ENCODE results near the gene SLC7A5. TPM values are rescaled to one million over a fixed set of nuclear protein-coding genes. Genes with fewer than 3 reads are reported as not detected.
"Not testable (repeated sequence)": the region's sequence is repeated elsewhere in the genome, so short reads cannot be mapped to it uniquely, and the experiment has no call there.

SLC7A5 gene
- total RNA-seq, 1 donor from 2014 or later, result 271 TPM

DNA sequence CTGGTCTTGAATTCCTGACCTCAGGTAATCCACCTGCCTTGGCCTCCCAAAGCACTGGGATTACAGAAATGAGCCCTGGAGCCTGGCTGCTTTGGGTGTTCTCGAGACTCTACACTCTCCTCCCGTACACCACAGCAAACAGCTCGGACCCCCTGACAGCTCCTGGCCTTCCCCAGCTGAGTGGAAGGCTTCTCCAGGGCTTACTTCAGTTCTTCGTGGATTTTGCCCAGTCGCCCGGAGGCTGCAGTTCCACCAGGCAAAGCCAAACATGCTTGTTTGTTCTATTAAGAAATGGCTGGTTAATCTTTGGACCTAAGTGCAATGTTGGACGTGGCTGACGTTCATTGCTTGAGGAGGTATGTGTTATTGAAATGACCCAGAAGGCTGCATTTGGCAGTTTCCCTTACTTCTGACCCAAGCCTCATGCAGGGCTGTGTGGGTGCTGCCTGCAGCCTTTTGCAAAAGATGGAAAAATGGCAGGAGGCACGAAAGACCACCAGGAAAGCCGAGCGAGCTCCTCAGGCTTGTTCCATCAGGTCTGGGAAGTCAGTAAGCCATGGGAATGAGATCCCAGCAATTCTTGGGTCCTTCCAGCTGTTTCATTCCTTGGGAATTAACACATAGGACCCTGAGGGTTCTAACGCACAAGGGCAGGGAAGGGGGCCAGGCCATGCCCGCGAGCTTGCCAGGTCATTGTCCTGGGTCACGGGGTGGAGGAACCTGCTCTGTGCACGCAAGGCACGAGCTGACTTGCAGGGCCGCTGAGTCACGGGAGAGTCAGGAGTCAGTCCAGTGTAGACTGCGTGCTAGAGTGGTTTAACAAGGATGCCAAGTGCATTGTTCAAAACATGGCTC lies 79.6 kb downstream of the SLC7A5 start:
- intact Hi-C loops (cut with micrococcal nuclease), result no loop called here
- Mint-ChIP-seq H3K36me3 (ENCODE audit: low read depth) (no peaks in the 10 kb centered on the region), H3K4me1 (ENCODE audit: low read depth) (no peaks in the 10 kb centered on the region), H3K27me3 (ENCODE audit: low read depth) (no peaks in the 10 kb centered on the region), H3K4me3 (ENCODE audit: low read depth) (no peak overlapping the region), H3K9me3 (no peaks in the 10 kb centered on the region), H3K27ac (no peak overlapping the region)
- no peak for DNase-seq (ENCODE audit: low spot score)

DNA sequence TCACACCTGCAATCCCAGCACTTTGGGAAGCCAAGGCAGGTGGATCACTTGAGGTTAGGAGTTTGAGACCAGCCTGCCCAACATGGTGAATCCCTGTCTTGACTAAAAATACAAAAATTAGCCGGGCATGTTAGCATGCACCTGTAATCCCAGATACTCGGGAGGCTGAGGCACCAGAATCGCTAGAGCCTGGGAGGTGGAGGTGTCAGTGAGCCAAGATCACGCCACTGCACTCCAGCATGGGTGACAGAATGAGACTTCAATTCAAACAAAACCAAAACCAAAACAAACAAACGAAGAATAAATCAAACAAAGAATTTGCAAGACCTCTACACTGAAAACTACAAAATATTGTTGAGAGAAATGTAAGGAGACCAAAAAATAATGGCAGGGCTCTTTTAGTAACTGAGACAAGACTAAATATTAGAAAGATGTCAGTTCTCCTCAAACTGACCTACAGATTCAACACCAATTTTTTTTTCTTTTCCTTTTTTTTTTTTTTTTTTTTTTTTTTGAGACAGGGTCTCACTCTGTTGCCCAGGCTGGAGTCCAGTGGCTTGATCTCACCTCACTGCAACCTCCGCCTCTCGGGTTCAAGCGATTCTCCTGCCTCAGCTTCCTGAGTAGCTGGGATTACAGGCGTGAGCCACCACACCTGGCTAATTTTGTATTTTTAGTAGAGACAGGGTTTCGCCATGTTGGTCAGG lies 80.4 kb downstream of the SLC7A5 start:
- H3K36me3 Mint-ChIP-seq (ENCODE audit: low read depth); H3K4me3 Mint-ChIP-seq (ENCODE audit: low read depth); H3K4me1 Mint-ChIP-seq (ENCODE audit: low read depth); H3K27ac Mint-ChIP-seq; DNase-seq (ENCODE audit: low spot score); H3K9me3 Mint-ChIP-seq; H3K27me3 Mint-ChIP-seq (ENCODE audit: low read depth); intact Hi-C loops (cut with micrococcal nuclease): not testable (repeated sequence)

GRCh38 chr16:87787451-87788091 lies 81.7 kb downstream of the SLC7A5 start:
- H3K4me1 Mint-ChIP-seq (ENCODE audit: low read depth); intact Hi-C loops (cut with micrococcal nuclease); H3K4me3 Mint-ChIP-seq (ENCODE audit: low read depth); H3K27ac Mint-ChIP-seq; H3K9me3 Mint-ChIP-seq; H3K27me3 Mint-ChIP-seq (ENCODE audit: low read depth); DNase-seq (ENCODE audit: low spot score); H3K36me3 Mint-ChIP-seq (ENCODE audit: low read depth): not testable (repeated sequence)

DNA sequence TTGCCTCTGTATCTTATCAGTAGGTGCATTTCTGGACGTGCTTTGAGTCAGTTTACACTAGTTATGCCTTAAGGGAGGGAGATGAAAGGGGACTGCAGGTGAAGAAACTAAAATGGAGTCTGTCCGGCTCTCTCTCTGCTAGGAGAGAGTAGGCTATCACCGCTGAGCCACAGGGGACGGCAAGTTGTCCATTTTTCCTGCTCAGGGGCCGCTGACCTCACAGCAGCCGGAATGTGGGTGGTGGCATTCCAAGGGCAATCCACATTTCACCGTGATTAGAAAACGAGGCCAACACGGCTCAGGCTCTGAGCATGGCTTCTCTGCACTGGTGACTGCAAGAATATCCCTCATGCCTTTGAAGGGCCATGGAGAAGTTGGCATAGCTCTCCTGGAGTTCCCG lies 84.5 kb downstream of the SLC7A5 start:
- intact Hi-C loops (cut with micrococcal nuclease), result no loop called here
- H3K27me3 Mint-ChIP-seq (ENCODE audit: low read depth), result no peaks in the 10 kb centered on the region
- H3K9me3 Mint-ChIP-seq, result no peaks in the 10 kb centered on the region
- no peak overlapping the region for H3K4me3 Mint-ChIP-seq (ENCODE audit: low read depth)
- DNase-seq (ENCODE audit: low spot score), result no peak
- no peaks in the 10 kb centered on the region for H3K36me3 Mint-ChIP-seq (ENCODE audit: low read depth)
- H3K27ac Mint-ChIP-seq, result no peak overlapping the region
- peaks cover 17% of the 10 kb centered on the region for H3K4me1 Mint-ChIP-seq (ENCODE audit: low read depth)

DNA sequence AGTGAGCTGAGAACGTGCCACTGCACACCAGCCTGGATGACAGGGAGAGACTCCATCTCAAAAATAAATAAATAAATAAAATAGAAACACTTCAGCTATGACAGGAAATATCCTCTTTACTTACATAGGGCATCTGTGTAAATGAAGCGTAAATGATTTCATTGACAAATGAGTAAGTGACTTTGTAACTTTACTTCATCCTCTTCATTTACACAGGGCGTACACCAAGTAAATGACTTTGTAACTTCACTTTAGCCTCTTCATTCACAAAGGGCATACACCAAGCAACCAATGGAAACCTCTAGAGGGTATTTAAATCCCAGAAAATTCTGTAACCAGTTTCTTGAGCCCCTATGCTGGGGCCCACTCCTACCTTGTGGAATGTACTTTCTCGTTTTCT lies 87.3 kb downstream of the SLC7A5 start:
- DNase-seq (ENCODE audit: low spot score), result no peak

DNA sequence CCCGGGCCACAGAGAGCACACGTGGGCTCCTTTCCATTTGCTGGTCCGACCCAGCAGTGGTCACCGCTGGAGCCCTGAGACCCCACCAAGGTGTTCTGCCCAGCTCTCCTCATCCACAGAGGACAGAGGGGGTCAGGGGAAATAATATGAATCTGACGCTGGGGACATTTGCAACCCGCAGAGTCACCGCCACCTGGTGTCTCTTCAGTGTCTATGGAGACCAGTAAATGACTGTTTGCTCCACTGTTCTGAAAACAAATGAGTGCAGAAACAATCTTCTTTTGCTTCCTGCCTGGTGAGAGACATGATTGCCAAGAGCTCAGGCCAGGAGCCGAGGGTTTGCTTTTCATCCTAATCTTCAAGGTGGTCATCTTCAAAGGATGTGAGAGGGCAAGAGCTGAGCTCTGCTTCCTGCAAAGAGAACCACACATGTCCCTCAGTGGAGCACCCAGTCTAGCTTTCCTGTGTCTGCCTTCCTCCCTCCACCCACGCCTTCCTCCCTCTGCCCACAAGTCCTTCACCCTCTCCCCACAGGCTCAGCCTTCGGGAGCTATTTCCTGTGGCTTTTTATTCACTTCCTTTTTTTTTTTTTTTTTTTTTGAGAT lies 88.8 kb downstream of the SLC7A5 start:
- Mint-ChIP-seq H3K9me3 (no peaks in the 10 kb centered on the region), H3K4me1 (ENCODE audit: low read depth) (peaks cover 46% of the 10 kb centered on the region), H3K36me3 (ENCODE audit: low read depth) (no peaks in the 10 kb centered on the region), H3K27me3 (ENCODE audit: low read depth) (no peaks in the 10 kb centered on the region), H3K27ac (peak overlapping the region; percentile 90), H3K4me3 (ENCODE audit: low read depth) (peak overlapping the region; percentile 66)
- intact Hi-C loops (cut with micrococcal nuclease), result no loop called here
- peak; percentile 53 for DNase-seq (ENCODE audit: low spot score)

More for the DNA sequence above, 87.3 kb downstream of the SLC7A5 start:
- no peak overlapping the region for H3K4me3 Mint-ChIP-seq (ENCODE audit: low read depth)
- peaks cover 39% of the 10 kb centered on the region for H3K4me1 Mint-ChIP-seq (ENCODE audit: low read depth)
- H3K27ac Mint-ChIP-seq, result no peak overlapping the region
- no peaks in the 10 kb centered on the region for H3K36me3 Mint-ChIP-seq (ENCODE audit: low read depth)
- no peaks in the 10 kb centered on the region for H3K27me3 Mint-ChIP-seq (ENCODE audit: low read depth)
- H3K9me3 Mint-ChIP-seq, result no peaks in the 10 kb centered on the region
- intact Hi-C loops (cut with micrococcal nuclease), result no loop called here

Other genes with a start within 250 kb of the SLC7A5 start
- gene KLHDC4, start 103.5 kb downstream of the SLC7A5 start, total RNA-seq, result 68.5 and 73.1 TPM in 2 replicates
- not detected in 2 replicates for gene CA5A, start 67.0 kb upstream of the SLC7A5 start, total RNA-seq
- gene BANP, start 81.9 kb upstream of the SLC7A5 start, total RNA-seq, result 39.7 and 40.8 TPM in 2 replicates

Data from activated T-helper 2 cell treated with anti-CD3 and anti-CD28 coated beads, Interferon-gamma antibody, Interleukin-2, Interleukin-4, amounts not matched to agents 10 μg/mL and 5 μg/mL and 100 μg/mL, durations not matched to agents 14 hours and 24 hours and 36 hours (primary cell).